Neural crest cell (in vitro differentiated cells): ENCODE measurements around the gene CASZ1. TPM values are rescaled to one million over a fixed set of nuclear protein-coding genes. Genes with fewer than 3 reads are reported as not detected.
A peak's percentile ranks its signal among the peaks of the same experiment; 100 is the strongest.

Experiments
- DNase-seq: peaks from one replicate; pipeline ENCODE4 v3.0.0; 2021; ENCODE audit warnings: low read depth, mixed read lengths, low spot score
- H3K27ac Mint-ChIP-seq: one replicate; pipeline ENCODE4 v1.8.0; 2021; ENCODE audit warnings: mild to moderate bottlenecking, mixed read lengths; ENCODE audit not compliant: unreplicated experiment
- H3K27me3 Mint-ChIP-seq: 2 replicates; pipeline ENCODE4 v1.8.0; 2021; ENCODE audit warnings: low read depth, mild to moderate bottlenecking, mixed read lengths
- H3K36me3 Mint-ChIP-seq: 2 replicates; pipeline ENCODE4 v1.8.0; 2021; ENCODE audit warnings: low read depth, mild to moderate bottlenecking, mixed read lengths
- H3K4me1 Mint-ChIP-seq: 2 replicates; pipeline ENCODE4 v1.8.0; 2021; ENCODE audit warnings: mixed read lengths
- H3K4me3 Mint-ChIP-seq: one replicate; pipeline ENCODE4 v1.8.0; 2021; ENCODE audit warnings: mild to moderate bottlenecking, mixed read lengths
- H3K9me3 Mint-ChIP-seq: 2 replicates; pipeline ENCODE4 v1.8.0; 2021; ENCODE audit warnings: mixed read lengths
- CTCF ChIP-seq: fragments of 200-600 bp; sonication (generic); conservative IDR thresholded peaks from 2 replicates; pipeline ENCODE4 v1.5.0; 2021; ENCODE audit warnings: antibody characterized with exemption, mild to moderate bottlenecking
- total RNA-seq: library from RNA; stranded (reverse); gene quantifications from 2 replicates; pipeline ENCODE4 v1.2.1, GENCODE V29; 2021

The CASZ1 gene
- total RNA-seq, 1 donor from 2014 or later, result 2.6 TPM

GRCh38 chr1:10745886-10746455 lies 50.5 kb downstream of the CASZ1 start:
- H3K9me3 Mint-ChIP-seq, result no peaks in the 10 kb centered on the region
- H3K36me3 Mint-ChIP-seq, result no peaks in the 10 kb centered on the region
- peaks cover 57% of the 10 kb centered on the region for H3K27me3 Mint-ChIP-seq
- peaks cover 9% of the 10 kb centered on the region for H3K4me1 Mint-ChIP-seq
- H3K4me3 Mint-ChIP-seq, result no peak overlapping the region
- DNase-seq, result no peak
- no peak for TF ChIP-seq CTCF
- H3K27ac Mint-ChIP-seq, result no peak overlapping the region

GRCh38 chr1:10745383-10745782 lies 51.1 kb downstream of the CASZ1 start:
- H3K27me3 Mint-ChIP-seq, result peaks cover 59% of the 10 kb centered on the region
- H3K36me3 Mint-ChIP-seq, result no peaks in the 10 kb centered on the region
- H3K4me3 Mint-ChIP-seq, result no peak overlapping the region
- peaks cover 9% of the 10 kb centered on the region for H3K4me1 Mint-ChIP-seq
- no peak overlapping the region for H3K27ac Mint-ChIP-seq
- no peak for TF ChIP-seq CTCF
- no peak for DNase-seq
- H3K9me3 Mint-ChIP-seq, result no peaks in the 10 kb centered on the region

GRCh38 chr1:10744654-10745238 lies 51.7 kb downstream of the CASZ1 start:
- Mint-ChIP-seq H3K4me1 (peaks cover 9% of the 10 kb centered on the region), H3K27ac (no peak overlapping the region), H3K36me3 (no peaks in the 10 kb centered on the region), H3K27me3 (peaks cover 61% of the 10 kb centered on the region), H3K9me3 (no peaks in the 10 kb centered on the region), H3K4me3 (no peak overlapping the region)
- TF ChIP-seq CTCF, result no peak
- no peak for DNase-seq

GRCh38 chr1:10744029-10744428 lies 52.4 kb downstream of the CASZ1 start:
- peaks cover 9% of the 10 kb centered on the region for H3K4me1 Mint-ChIP-seq
- H3K4me3 Mint-ChIP-seq, result no peak overlapping the region
- no peaks in the 10 kb centered on the region for H3K36me3 Mint-ChIP-seq
- no peak for TF ChIP-seq CTCF
- no peak overlapping the region for H3K27ac Mint-ChIP-seq
- H3K27me3 Mint-ChIP-seq, result peaks cover 59% of the 10 kb centered on the region
- no peaks in the 10 kb centered on the region for H3K9me3 Mint-ChIP-seq
- no peak for DNase-seq

GRCh38 chr1:10741696-10742095 lies 54.8 kb downstream of the CASZ1 start:
- no peak for TF ChIP-seq CTCF
- H3K9me3 Mint-ChIP-seq, result no peaks in the 10 kb centered on the region
- H3K4me3 Mint-ChIP-seq, result no peak overlapping the region
- H3K36me3 Mint-ChIP-seq, result no peaks in the 10 kb centered on the region
- peaks cover 70% of the 10 kb centered on the region for H3K27me3 Mint-ChIP-seq
- no peak for DNase-seq
- H3K4me1 Mint-ChIP-seq, result peaks cover 9% of the 10 kb centered on the region
- H3K27ac Mint-ChIP-seq, result peak overlapping the region; percentile 46
